DND-41 (cell line): ENCODE results near the gene MAST4.
A peak's percentile ranks its signal among the peaks of the same experiment; 100 is the strongest.

Experiments used
- ATAC-seq: fragments of 200-7000 bp; cut with Tn5 transposase; 3 replicates; pipeline ENCODE4 v1.9.1; 2021; ENCODE audit warnings: low read depth; ENCODE audit not compliant: insufficient read depth
- DNase-seq: peaks from one replicate; pipeline ENCODE4 v3.0.0-alpha.2; 2020
- H2AFZ ChIP-seq: 2 replicates; pipeline ENCODE4 v1.6.0; 2012; ENCODE audit warnings: low read depth, low read length
- H3K27ac ChIP-seq: 2 replicates; pipeline ENCODE4 v1.5.1; 2012; ENCODE audit warnings: low read length, inconsistent platforms
- H3K27me3 ChIP-seq: fragments of 200-600 bp; sonication (generic); 2 replicates; pipeline ENCODE4 v1.6.0; 2012; ENCODE audit warnings: low read length, mild to moderate bottlenecking, inconsistent platforms; ENCODE audit not compliant: insufficient read depth, poor library complexity
- H3K36me3 ChIP-seq: 2 replicates; pipeline ENCODE4 v1.5.1; 2012; ENCODE audit warnings: low read length, inconsistent platforms; ENCODE audit not compliant: insufficient read depth
- H3K4me1 ChIP-seq: 2 replicates; pipeline ENCODE4 v1.5.1; 2012; ENCODE audit warnings: mild to moderate bottlenecking, low read length; ENCODE audit not compliant: insufficient read depth
- H3K4me2 ChIP-seq: 2 replicates; pipeline ENCODE4 v1.6.0; 2012; ENCODE audit warnings: mild to moderate bottlenecking, moderate library complexity, low read length, inconsistent platforms; ENCODE audit not compliant: insufficient read depth
- H3K4me3 ChIP-seq, 2 experiments: fragments of 200-600 bp in 1 of 2; shearing (Covaris generic) in 1 of 2; 2 replicates each; pipeline ENCODE4 v1.5.1; 2012 to 2016; ENCODE audit warnings: inconsistent platforms in 2 of 2, low read length in 2 of 2, mild to moderate bottlenecking in 2 of 2, low read depth in 1 of 2, moderate library complexity in 1 of 2
- H3K79me2 ChIP-seq: 2 replicates; pipeline ENCODE4 v1.6.0; 2012; ENCODE audit warnings: low read length, inconsistent platforms; ENCODE audit not compliant: insufficient read depth
- H3K9ac ChIP-seq: 2 replicates; pipeline ENCODE4 v1.6.0; 2012; ENCODE audit warnings: low read depth, mild to moderate bottlenecking, inconsistent platforms, low read length, moderate library complexity
- H3K9me3 ChIP-seq: 2 replicates; pipeline ENCODE4 v1.5.1; 2012; ENCODE audit warnings: low read length, moderate library complexity, mild to moderate bottlenecking, inconsistent platforms; ENCODE audit not compliant: insufficient read depth, severe bottlenecking
- H4K20me1 ChIP-seq: 2 replicates; pipeline ENCODE4 v1.6.0; 2012; ENCODE audit warnings: low read length; ENCODE audit not compliant: insufficient read depth
- EZH2 ChIP-seq: IDR thresholded peaks from 3 replicates; pipeline ENCODE4 v1.6.1; 2012; ENCODE audit warnings: borderline replicate concordance, low read depth, mild to moderate bottlenecking, moderate library complexity, low read length, inconsistent platforms; ENCODE audit not compliant: severe bottlenecking
- TF ChIP-seq, protein P1 (sequence below): IDR thresholded peaks from 2 replicates; pipeline ENCODE4 v1.5.1; 2012; ENCODE audit warnings: borderline replicate concordance, low read length, moderate library complexity, mild to moderate bottlenecking; ENCODE audit not compliant: poor library complexity, severe bottlenecking; ENCODE audit errors: extremely low read depth

Gene MAST4

DNA sequence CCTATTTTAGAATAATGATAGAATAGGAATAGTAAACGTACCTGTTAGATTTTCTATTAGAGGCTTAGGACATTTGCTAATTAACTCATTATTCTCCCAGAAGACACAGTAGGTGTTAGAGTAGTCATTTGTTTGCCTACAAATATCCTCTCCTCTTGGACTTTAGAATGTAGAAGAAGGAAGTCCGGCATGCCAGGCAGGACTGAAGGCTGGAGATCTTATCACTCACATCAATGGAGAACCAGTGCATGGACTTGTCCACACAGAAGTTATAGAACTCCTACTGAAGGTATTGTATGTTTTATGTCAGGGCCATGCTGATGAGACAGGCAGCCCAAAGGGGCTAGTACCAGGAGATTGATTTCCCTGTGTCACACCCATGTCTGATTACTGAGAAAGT lies 557.1 kb downstream of the MAST4 start:
- ATAC-seq, result no peak
- H3K9ac ChIP-seq, result no peak overlapping the region

DNA sequence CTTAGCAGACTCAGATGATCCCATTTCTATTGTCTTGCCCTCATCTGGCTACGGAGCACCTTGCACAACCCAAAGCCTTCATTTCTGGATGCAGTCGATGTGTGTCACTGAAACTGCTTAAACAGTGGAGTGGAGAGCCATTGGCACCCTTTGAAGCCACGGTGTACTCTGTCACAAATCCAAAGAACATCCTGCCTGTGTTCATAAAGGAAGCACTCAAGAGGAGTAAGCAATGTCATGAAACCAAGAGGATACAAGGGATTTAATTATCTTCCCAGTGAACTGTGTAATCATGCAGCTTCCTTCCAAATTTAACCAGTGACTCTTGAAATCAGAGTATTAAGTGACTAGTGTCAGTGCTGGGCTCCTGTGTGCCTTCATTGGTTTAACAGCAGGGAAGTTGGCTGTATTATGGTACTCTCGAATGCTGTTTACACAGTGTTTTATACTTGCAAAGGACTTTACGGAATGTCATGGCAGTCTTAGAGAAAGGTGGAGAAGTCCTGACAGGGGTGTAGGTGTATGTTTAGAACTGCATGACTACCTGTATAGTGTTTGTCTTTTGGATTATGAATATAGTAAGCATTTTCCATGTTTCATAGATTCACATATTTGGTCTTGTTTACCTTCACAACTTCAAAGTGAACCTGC lies 558.5 kb downstream of the MAST4 start:
- no peak overlapping the region for H2AFZ ChIP-seq
- no peaks in the 10 kb centered on the region for H4K20me1 ChIP-seq
- DNase-seq, result no peak
- no peak overlapping the region for H3K9ac ChIP-seq
- no peak overlapping the region for H3K4me2 ChIP-seq
- no peaks in the 10 kb centered on the region for H3K9me3 ChIP-seq
- ATAC-seq, result no peak
- H3K27ac ChIP-seq, result no peak overlapping the region
- H3K36me3 ChIP-seq, result peaks cover 33% of the 10 kb centered on the region; the same call in 1 of the 2 replicates
- H3K4me1 ChIP-seq, result no peaks in the 10 kb centered on the region
- H3K79me2 ChIP-seq, result no peaks in the 10 kb centered on the region
- TF ChIP-seq, protein P1, sequence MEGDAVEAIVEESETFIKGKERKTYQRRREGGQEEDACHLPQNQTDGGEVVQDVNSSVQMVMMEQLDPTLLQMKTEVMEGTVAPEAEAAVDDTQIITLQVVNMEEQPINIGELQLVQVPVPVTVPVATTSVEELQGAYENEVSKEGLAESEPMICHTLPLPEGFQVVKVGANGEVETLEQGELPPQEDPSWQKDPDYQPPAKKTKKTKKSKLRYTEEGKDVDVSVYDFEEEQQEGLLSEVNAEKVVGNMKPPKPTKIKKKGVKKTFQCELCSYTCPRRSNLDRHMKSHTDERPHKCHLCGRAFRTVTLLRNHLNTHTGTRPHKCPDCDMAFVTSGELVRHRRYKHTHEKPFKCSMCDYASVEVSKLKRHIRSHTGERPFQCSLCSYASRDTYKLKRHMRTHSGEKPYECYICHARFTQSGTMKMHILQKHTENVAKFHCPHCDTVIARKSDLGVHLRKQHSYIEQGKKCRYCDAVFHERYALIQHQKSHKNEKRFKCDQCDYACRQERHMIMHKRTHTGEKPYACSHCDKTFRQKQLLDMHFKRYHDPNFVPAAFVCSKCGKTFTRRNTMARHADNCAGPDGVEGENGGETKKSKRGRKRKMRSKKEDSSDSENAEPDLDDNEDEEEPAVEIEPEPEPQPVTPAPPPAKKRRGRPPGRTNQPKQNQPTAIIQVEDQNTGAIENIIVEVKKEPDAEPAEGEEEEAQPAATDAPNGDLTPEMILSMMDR, result no peak
- TF ChIP-seq EZH2, result no peak
- H3K4me3 ChIP-seq, result no peak overlapping the region
- no peaks in the 10 kb centered on the region for H3K27me3 ChIP-seq

More for the DNA sequence above, 557.1 kb downstream of the MAST4 start:
- no peak overlapping the region for H3K4me2 ChIP-seq
- H3K4me3 ChIP-seq, result no peak overlapping the region
- peaks cover 33% of the 10 kb centered on the region; the same call in 1 of the 2 replicates for H3K36me3 ChIP-seq
- no peak overlapping the region for H2AFZ ChIP-seq
- no peaks in the 10 kb centered on the region for H3K27me3 ChIP-seq
- H3K4me1 ChIP-seq, result no peaks in the 10 kb centered on the region
- H4K20me1 ChIP-seq, result no peaks in the 10 kb centered on the region
- no peak for TF ChIP-seq EZH2
- TF ChIP-seq, protein P1, result no peak
- H3K79me2 ChIP-seq, result no peaks in the 10 kb centered on the region
- no peak overlapping the region for H3K27ac ChIP-seq
- DNase-seq, result no peak
- H3K9me3 ChIP-seq, result no peaks in the 10 kb centered on the region

DNA sequence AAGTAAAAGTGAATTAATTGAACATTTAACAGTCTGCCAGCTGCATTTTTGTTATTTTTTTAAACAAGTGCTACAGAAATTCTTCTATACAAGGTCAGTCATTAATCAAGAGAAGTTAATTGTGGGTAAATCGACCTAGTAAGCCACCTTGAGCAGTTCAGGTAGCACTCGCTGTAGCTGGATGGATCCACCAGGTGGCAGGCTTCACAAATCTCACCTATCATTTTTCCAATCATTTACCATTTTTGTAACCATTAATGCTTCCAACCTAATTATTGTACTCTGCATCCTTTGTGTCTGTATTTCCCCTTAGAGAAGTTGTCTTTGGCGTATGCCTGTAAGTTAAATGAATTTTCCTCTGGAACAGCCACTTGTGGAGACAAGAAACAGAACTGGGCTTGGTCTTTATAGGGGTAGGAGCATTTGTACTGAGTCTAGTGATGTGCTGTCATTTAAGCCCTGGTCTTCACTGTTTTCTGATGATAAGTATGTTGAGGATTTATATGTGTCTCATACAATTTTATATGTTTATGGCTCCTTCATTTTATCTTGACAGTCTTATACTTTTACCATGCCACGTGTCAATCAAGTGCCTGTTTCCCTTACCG lies 560.9 kb downstream of the MAST4 start:
- peak overlapping the region; percentile 42; the same call in 1 of the 2 replicates for H3K27ac ChIP-seq
- H3K4me3 ChIP-seq, result no peak overlapping the region
- no peak overlapping the region for H2AFZ ChIP-seq
- H3K4me2 ChIP-seq, result no peak overlapping the region
- peaks cover 5% of the 10 kb centered on the region; the same call in 1 of the 2 replicates for H3K79me2 ChIP-seq
- H3K4me1 ChIP-seq, result peaks cover 23% of the 10 kb centered on the region
- DNase-seq (peak; percentile 63), ATAC-seq (peak; percentile 44)
- no peaks in the 10 kb centered on the region for H4K20me1 ChIP-seq
- H3K9ac ChIP-seq, result no peak overlapping the region
- H3K36me3 ChIP-seq, result peaks cover 34% of the 10 kb centered on the region
- H3K27me3 ChIP-seq, result no peaks in the 10 kb centered on the region
- H3K9me3 ChIP-seq, result no peaks in the 10 kb centered on the region
- TF ChIP-seq, protein P1, result peak; percentile 94
- no peak for TF ChIP-seq EZH2
